ENCODE results near the gene SLC19A1. TPM values are rescaled to one million over a fixed set of nuclear protein-coding genes. Genes with fewer than 3 reads are reported as not detected.

SLC19A1 gene
- total and polyA plus RNA-seq, 4 donors: 8.4 to 28.0 (median 13.0) TPM

DNA sequence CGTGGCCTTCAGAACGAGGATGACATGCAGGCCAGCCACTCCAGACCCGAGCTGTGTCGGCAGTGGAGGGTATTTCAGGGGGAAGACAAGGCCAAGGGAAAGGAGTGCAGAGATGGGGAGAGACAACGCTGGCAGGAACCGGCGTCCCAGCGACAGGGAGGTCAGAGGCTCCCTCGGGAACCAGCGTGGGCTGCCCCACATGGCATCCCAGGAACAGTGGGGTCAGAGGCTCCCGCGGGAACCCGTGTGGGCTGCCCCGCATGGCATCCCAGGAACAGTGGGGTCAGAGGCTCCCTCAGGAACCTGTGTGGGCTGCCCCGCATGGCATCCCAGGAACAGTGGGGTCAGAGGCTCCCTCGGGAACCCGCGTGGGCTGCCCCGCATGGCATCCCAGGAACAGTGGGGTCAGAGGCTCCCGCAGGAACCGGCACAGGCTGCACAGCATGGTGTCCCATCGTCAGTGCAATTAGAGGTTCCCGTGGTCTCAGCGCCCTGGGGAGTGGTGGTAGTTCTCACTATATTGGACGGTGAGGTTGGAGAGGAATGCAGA is 43.0 kb downstream of the SLC19A1 start:
- TF ChIP-seq SP1 (IDR thresholded peaks at IDR 0.05) (no peak), YY1 (IDR thresholded peaks at IDR 0.05) (no peak), TAF1 (conservative IDR thresholded peaks at IDR 0.05) (no peak), HNF4A (conservative IDR thresholded peaks at IDR 0.05) (no peak), FOXA1 (IDR thresholded peaks at IDR 0.05) (no peak)
- TF ChIP-seq, protein P1, sequence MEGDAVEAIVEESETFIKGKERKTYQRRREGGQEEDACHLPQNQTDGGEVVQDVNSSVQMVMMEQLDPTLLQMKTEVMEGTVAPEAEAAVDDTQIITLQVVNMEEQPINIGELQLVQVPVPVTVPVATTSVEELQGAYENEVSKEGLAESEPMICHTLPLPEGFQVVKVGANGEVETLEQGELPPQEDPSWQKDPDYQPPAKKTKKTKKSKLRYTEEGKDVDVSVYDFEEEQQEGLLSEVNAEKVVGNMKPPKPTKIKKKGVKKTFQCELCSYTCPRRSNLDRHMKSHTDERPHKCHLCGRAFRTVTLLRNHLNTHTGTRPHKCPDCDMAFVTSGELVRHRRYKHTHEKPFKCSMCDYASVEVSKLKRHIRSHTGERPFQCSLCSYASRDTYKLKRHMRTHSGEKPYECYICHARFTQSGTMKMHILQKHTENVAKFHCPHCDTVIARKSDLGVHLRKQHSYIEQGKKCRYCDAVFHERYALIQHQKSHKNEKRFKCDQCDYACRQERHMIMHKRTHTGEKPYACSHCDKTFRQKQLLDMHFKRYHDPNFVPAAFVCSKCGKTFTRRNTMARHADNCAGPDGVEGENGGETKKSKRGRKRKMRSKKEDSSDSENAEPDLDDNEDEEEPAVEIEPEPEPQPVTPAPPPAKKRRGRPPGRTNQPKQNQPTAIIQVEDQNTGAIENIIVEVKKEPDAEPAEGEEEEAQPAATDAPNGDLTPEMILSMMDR (IDR thresholded peaks at IDR 0.05; ENCODE audit: low read depth, low read length, missing input control): no peak
- TF ChIP-seq, protein P2, sequence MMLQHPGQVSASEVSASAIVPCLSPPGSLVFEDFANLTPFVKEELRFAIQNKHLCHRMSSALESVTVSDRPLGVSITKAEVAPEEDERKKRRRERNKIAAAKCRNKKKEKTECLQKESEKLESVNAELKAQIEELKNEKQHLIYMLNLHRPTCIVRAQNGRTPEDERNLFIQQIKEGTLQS (IDR thresholded peaks at IDR 0.05): no peak
- TF ChIP-seq, protein P3, sequence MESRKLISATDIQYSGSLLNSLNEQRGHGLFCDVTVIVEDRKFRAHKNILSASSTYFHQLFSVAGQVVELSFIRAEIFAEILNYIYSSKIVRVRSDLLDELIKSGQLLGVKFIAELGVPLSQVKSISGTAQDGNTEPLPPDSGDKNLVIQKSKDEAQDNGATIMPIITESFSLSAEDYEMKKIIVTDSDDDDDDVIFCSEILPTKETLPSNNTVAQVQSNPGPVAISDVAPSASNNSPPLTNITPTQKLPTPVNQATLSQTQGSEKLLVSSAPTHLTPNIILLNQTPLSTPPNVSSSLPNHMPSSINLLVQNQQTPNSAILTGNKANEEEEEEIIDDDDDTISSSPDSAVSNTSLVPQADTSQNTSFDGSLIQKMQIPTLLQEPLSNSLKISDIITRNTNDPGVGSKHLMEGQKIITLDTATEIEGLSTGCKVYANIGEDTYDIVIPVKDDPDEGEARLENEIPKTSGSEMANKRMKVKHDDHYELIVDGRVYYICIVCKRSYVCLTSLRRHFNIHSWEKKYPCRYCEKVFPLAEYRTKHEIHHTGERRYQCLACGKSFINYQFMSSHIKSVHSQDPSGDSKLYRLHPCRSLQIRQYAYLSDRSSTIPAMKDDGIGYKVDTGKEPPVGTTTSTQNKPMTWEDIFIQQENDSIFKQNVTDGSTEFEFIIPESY (IDR thresholded peaks at IDR 0.05): no peak
- TF ChIP-seq, protein P4, sequence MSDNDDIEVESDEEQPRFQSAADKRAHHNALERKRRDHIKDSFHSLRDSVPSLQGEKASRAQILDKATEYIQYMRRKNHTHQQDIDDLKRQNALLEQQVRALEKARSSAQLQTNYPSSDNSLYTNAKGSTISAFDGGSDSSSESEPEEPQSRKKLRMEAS (IDR thresholded peaks at IDR 0.05): no peak
- 89% methylated on average over 25 of the region's 25 CpGs for WGBS
- H3K27ac ChIP-seq (ENCODE audit: low read depth in 1 of 2, low read length in 2 of 2): no peak overlapping the region
- DNase-seq (ENCODE audit: low spot score): no peak
- no peaks in the 10 kb centered on the region for H3K27me3 ChIP-seq (ENCODE audit: control insufficient read depth in 4 of 4, insufficient read depth in 4 of 4, low read length in 3 of 4)
- H3K4me3 ChIP-seq (ENCODE audit: low read depth in 1 of 3, low read length in 3 of 3): no peak overlapping the region
- H3K36me3 ChIP-seq (ENCODE audit: control insufficient read depth in 4 of 4, insufficient read depth in 3 of 4, low read depth in 1 of 4, low read length in 3 of 4): peaks cover 18 to 54% (median 29%) of the 10 kb centered on the region in 4 donors
- H3K9ac ChIP-seq (ENCODE audit: low read depth in 1 of 2, low read length in 2 of 2): no peak overlapping the region
- H3K4me1 ChIP-seq (ENCODE audit: control insufficient read depth in 4 of 4, insufficient read depth in 4 of 4, low read length in 3 of 4): peaks cover 0 to 4% (median 2%) of the 10 kb centered on the region in 4 donors
- H3K9me3 ChIP-seq (ENCODE audit: control insufficient read depth in 4 of 4, low read length in 3 of 4): no peaks in the 10 kb centered on the region

DNA sequence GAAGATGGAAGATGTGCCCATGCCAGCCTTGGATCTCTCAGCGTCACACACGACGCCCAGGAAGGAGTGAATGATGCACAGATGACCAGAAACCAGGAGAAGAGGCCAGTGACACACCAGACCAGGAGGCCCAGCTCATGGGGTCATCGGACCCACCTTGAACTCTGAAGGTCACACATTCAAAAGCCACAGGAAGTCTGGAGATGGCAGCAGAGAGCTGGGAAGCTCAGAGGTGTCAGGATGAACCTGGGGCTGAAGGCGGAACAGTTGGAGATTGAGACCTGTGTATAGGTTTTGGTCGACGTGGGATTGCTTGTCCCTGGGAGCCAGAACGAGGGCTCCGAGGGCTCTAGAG is 43.6 kb downstream of the SLC19A1 start:
- Histone ChIP-seq H3K4me3 (ENCODE audit: low read depth in 1 of 3, low read length in 3 of 3) (no peak overlapping the region), H3K4me1 (ENCODE audit: control insufficient read depth in 4 of 4, insufficient read depth in 4 of 4, low read length in 3 of 4) (no peaks in the 10 kb centered on the region), H3K9me3 (ENCODE audit: control insufficient read depth in 4 of 4, low read length in 3 of 4) (no peaks in the 10 kb centered on the region), H3K36me3 (ENCODE audit: control insufficient read depth in 4 of 4, insufficient read depth in 3 of 4, low read depth in 1 of 4, low read length in 3 of 4) (peaks cover 20 to 57% (median 27%) of the 10 kb centered on the region in 4 donors), H3K27ac (ENCODE audit: low read depth in 1 of 2, low read length in 2 of 2) (no peak overlapping the region), H3K9ac (ENCODE audit: low read depth in 1 of 2, low read length in 2 of 2) (no peak overlapping the region), H3K27me3 (ENCODE audit: control insufficient read depth in 4 of 4, insufficient read depth in 4 of 4, low read length in 3 of 4) (no peaks in the 10 kb centered on the region)
- 90% methylated on average over 9 of the region's 9 CpGs for WGBS
- DNase-seq (ENCODE audit: low spot score): no peak
- TF ChIP-seq FOXA2 (IDR thresholded peaks at IDR 0.05) (no peak), JUND (IDR thresholded peaks at IDR 0.05) (no peak), YY1 (IDR thresholded peaks at IDR 0.05) (no peak), RXRA (IDR thresholded peaks at IDR 0.05) (no peak), NR2F2 (IDR thresholded peaks at IDR 0.05) (no peak)
- TF ChIP-seq, protein P2 (IDR thresholded peaks at IDR 0.05): no peak
- TF ChIP-seq, protein P3 (IDR thresholded peaks at IDR 0.05): no peak
- TF ChIP-seq, protein P4 (IDR thresholded peaks at IDR 0.05): no peak
